DOHH2 (cell line): ENCODE data around the gene ADGRB3.

Experiments
- CTCF ChIP-seq: fragments of 200-600 bp; sonication (generic); IDR thresholded peaks from one replicate; pipeline ENCODE4 v1.5.1; 2014; ENCODE audit warnings: antibody characterized with exemption, mild to moderate bottlenecking, low read depth, low read length; ENCODE audit not compliant: poor library complexity, severe bottlenecking
- EZH2phosphoT487 ChIP-seq: fragments of 200-600 bp; sonication (generic); IDR thresholded peaks from 2 replicates; pipeline ENCODE4 v1.6.1; 2017; ENCODE audit warnings: borderline replicate concordance, mild to moderate bottlenecking, antibody characterized with exemption, low read length, moderate library complexity, mixed read lengths

GRCh38 chr6:68968301-68968649 is 333.2 kb downstream of the ADGRB3 start:
- TF ChIP-seq CTCF: no peak
- no peak for TF ChIP-seq EZH2phosphoT487
